SKM-1 (cell line): Measurements from ENCODE around the gene NAT16.
A peak's percentile ranks its signal among the peaks of the same experiment; 100 is the strongest.
"Not testable (repeated sequence)": the region's sequence is repeated elsewhere in the genome, so short reads cannot be mapped to it uniquely, and the experiment has no call there.

Source experiments
- DNase-seq: peaks from one replicate; lab custom pipeline; 2025; ENCODE audit not compliant: unreplicated experiment; lab: John Stamatoyannopoulos, UW

Gene NAT16

DNA sequence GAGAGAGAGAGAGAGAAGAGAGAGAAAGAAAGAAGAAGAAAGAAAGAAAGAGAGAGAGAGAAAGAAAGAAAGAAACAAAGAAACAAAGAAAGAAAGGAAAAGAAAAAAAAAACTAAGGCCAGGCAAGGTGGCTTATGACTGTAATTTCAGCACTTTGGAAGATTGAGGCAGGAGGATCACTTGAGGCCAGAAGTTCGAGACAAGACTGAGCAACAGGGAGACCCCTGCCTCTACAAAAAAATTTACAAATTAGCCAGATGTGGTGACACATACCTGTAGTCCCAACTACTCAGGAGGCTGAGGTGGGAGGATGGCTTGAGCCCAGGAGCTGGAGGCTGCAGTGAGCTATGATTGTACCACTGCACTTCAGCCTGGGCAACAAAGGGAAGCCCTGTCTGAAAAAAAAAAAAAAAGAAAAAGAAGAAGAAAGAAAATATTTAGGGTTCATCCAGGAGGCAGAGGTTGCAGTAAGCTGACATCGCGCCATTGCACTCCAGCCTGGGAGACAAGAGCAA is 50.4 kb downstream of the NAT16 start:
- DNase-seq, result no peak

- DNase-seq, result no peak
Measured at GRCh38 chr7:101128040-101128834, 51.9 kb downstream of the NAT16 start.

DNA sequence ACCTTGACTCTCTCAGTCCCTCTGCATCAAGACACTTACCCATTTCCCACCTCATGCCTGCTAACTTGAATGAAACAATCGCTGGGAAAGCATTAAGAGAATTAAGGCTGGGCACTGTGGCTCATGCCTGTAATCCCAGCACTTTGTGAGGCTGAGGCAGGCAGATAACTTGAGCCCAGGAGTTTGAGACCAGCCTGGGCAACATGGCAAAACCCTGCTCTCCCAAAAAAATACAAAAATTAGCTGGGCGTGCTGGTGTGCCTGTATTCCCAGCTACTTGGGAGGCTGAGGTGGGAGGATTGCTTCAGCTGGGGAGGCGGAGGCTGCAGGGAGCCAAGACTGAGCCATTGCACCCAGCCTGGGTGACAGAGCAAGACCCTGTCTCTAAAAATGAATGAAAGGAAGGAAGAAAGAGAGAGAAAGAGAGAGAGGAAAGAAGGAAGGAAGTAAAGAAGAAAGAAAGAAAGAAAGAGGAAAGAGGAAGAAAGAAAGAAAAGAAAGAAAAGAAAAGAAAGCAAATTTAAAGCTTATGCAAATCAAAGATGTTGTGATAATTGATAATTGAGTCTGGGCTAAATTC is 52.5 kb downstream of the NAT16 start:
- DNase-seq, result no peak

DNA sequence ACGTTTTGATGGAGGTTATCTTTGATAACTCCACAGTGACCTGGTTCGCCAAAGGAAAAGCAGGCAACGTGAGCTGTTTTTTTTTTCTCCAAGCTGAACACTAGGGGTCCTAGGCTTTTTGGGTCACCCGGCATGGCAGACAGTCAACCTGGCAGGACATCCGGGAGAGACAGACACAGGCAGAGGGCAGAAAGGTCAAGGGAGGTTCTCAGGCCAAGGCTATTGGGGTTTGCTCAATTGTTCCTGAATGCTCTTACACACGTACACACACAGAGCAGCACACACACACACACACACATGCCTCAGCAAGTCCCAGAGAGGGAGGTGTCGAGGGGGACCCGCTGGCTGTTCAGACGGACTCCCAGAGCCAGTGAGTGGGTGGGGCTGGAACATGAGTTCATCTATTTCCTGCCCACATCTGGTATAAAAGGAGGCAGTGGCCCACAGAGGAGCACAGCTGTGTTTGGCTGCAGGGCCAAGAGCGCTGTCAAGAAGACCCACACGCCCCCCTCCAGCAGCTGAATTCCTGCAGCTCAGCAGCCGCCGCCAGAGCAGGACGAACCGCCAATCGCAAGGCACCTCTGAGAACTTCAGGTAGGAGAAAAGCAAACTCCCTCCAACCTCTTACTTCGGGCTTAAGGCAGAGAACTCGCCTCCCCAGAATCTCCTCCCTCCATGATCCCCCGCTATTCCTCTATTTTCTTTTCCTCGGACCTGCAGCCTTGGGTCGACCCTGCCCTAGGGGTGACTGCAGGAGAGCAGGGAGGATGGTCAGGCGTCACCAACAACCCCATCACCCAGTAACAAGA is 53.2 kb downstream of the NAT16 start, which contains the start of gene SERPINE1:
Gene SERPINE1, plus strand, starts transcription at position 454 of the 809 bp plus-strand sequence. CDS start 1,290 bp downstream, outside the sequence.
- DNase-seq, result no peak

GRCh38 chr7:101125989-101126650 is 54.0 kb downstream of the NAT16 start:
- DNase-seq, result no peak

GRCh38 chr7:101124376-101125056 is 55.6 kb downstream of the NAT16 start:
- DNase-seq, result peak; percentile 19

GRCh38 chr7:101123703-101124068 is 56.4 kb downstream of the NAT16 start:
- DNase-seq, result no peak

- no peak for DNase-seq
Measured at GRCh38 chr7:101122933-101123702, 57.0 kb downstream of the NAT16 start.

- no peak for DNase-seq
Measured at GRCh38 chr7:101121991-101122932, 57.8 kb downstream of the NAT16 start.

- not testable (repeated sequence) for DNase-seq
Measured at GRCh38 chr7:101121631-101121990, 58.5 kb downstream of the NAT16 start.
